ENCODE data around the gene RPS6KA4. TPM values are rescaled to one million over a fixed set of nuclear protein-coding genes. Genes with fewer than 3 reads are reported as not detected.
A peak's percentile ranks its signal among the peaks of the same experiment; 100 is the strongest.

Gene RPS6KA4
- total and polyA plus RNA-seq, 2 of the 13 experiments (the other 11 are each of a cell fraction or from before 2014, with no cell fraction given), result 8.9 to 14.2 TPM

GRCh38 chr11:64353715-64354506 lies 5.1 kb upstream of the RPS6KA4 start (continued):
- TF ChIP-seq ARNT2 (CRISPR knock-in tag; IDR thresholded peaks at IDR 0.05; ENCODE audit: low read depth), result no peak
- no peak for TF ChIP-seq HNRNPUL1 (IDR thresholded peaks at IDR 0.05; ENCODE audit: low read depth, low read length)
- peak; percentile 44 for TF ChIP-seq HNF4G (IDR thresholded peaks at IDR 0.05; ENCODE audit: borderline replicate concordance, low read depth, low read length)
- TF ChIP-seq HNF4G (CRISPR knock-in tag; IDR thresholded peaks at IDR 0.05; ENCODE audit: borderline replicate concordance, low read depth), result 0 out of 2 replicates have a peak, but pooled peaks have one; percentile 25
- peak; percentile 46; the same call in 1 of the 2 replicates for TF ChIP-seq HIC2 (CRISPR knock-in tag; IDR thresholded peaks at IDR 0.05; ENCODE audit: low read depth)
- TF ChIP-seq NR2F2 (IDR thresholded peaks at IDR 0.05; ENCODE audit: borderline replicate concordance, low read depth), result peak; percentile 92
- peak; percentile 93 for TF ChIP-seq ZNF629 (CRISPR knock-in tag; conservative IDR thresholded peaks at IDR 0.05)
- no peak for TF ChIP-seq ZNF615 (CRISPR knock-in tag; IDR thresholded peaks at IDR 0.05; ENCODE audit: borderline replicate concordance)
- TF ChIP-seq ZNF83 (CRISPR knock-in tag; IDR thresholded peaks at IDR 0.05; ENCODE audit: borderline replicate concordance), result no peak
- 0 out of 2 replicates have a peak, but pooled peaks have one; percentile 40 for TF ChIP-seq ZNF609 (CRISPR knock-in tag; IDR thresholded peaks at IDR 0.05; ENCODE audit: borderline replicate concordance)
- TF ChIP-seq SALL1 (CRISPR knock-in tag; IDR thresholded peaks at IDR 0.05), result peak; percentile 16; the same call in 1 of the 2 replicates
- TF ChIP-seq BCLAF1 (IDR thresholded peaks at IDR 0.05), result no peak
- no peak for TF ChIP-seq SOX5 (CRISPR knock-in tag; IDR thresholded peaks at IDR 0.05; ENCODE audit: borderline replicate concordance)
- TF ChIP-seq FOXP4 (CRISPR knock-in tag; IDR thresholded peaks at IDR 0.05), result no peak
- TF ChIP-seq SRSF4 (IDR thresholded peaks at IDR 0.05; ENCODE audit: low read depth, low read length, poor library complexity, severe bottlenecking), result no peak
- TF ChIP-seq PCBP2 (optimal IDR thresholded peaks at IDR 0.05; ENCODE audit: low read depth, low read length, poor library complexity, severe bottlenecking), result no peak
